Measurements from ENCODE around the gene SDC1. TPM values are rescaled to one million over a fixed set of nuclear protein-coding genes. Genes with fewer than 3 reads are reported as not detected.

The SDC1 gene
- total RNA-seq, 1 experiment from 2014 or later, result 22.3 TPM

DNA sequence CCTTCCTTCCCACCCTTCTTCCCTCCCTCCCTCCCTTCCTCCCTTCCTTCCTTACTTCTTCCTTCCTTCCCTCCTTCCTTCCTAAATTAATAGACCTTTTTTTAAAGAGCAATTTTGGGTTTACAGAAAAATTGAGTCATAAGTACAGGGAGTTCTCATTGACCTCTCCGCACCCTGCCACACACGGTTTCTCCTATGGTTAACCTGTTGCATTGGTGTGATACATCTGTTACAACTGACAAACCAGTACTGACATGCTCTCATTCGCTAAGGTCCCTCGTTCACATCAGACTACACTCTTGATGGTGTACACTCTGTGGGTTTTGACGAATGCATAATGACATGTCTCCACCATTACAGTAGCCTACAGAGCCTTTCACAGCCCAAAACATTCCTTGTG, 11.6 kb upstream of the SDC1 start:
- no peaks in the 10 kb centered on the region for H3K9me3 ChIP-seq (ENCODE audit: control insufficient read depth, low read depth, low read length)
- no peak for DNase-seq
- no peak overlapping the region for H3K56ac ChIP-seq (ENCODE audit: insufficient read length, low read depth, low read length)
- no peak overlapping the region for H3K18ac ChIP-seq (ENCODE audit: insufficient read length, low read depth, low read length)
- Mint-ChIP-seq H3K27me3 (ENCODE audit: low read depth) (peaks cover 5% of the 10 kb centered on the region), H3K36me3 (ENCODE audit: insufficient read depth in 1 of 3, low read depth in 3 of 3) (no peaks in the 10 kb centered on the region), H3K27ac (peak overlapping the region in 2 of 3 experiments; percentile 3 to 50; a peak in 2 of 7 replicates), H3K4me1 (peaks cover 18 to 23% of the 10 kb centered on the region in 2 experiments), H3K9me3 (peaks cover 0 to 3% of the 10 kb centered on the region in 2 experiments; a peak in 1 of 5 replicates), H3K4me3 (no peak overlapping the region)
- H3K4ac ChIP-seq (ENCODE audit: low read depth, low read length), result no peak overlapping the region
- H3K4me2 ChIP-seq (ENCODE audit: insufficient read depth, insufficient read length, low read length), result no peak overlapping the region
- H4K20me1 ChIP-seq (ENCODE audit: control insufficient read depth, insufficient read depth, insufficient read length), result no peaks in the 10 kb centered on the region
- no CpG with 5 or more reads among the region's 5 CpGs for WGBS (ENCODE audit: extremely low coverage, insufficient read length, low lambda C conversion rate)
- H2BK15ac ChIP-seq (ENCODE audit: low read depth, low read length), result no peak overlapping the region
- H4K8ac ChIP-seq (replicated peaks; ENCODE audit: insufficient read length, low read depth, low read length), result no peak overlapping the region
- no peak overlapping the region for H3T11ph ChIP-seq (ENCODE audit: low read length)
- no peaks in the 10 kb centered on the region for H3K27me3 ChIP-seq (ENCODE audit: insufficient read depth, low read length)
- H2AFZ ChIP-seq (ENCODE audit: low read length), result no peak overlapping the region
- H2BK20ac ChIP-seq (ENCODE audit: low read depth, low read length, poor library complexity, severe bottlenecking), result no peak overlapping the region
- H3K9ac ChIP-seq (ENCODE audit: extremely low read depth, insufficient read length, low read length), result no peak overlapping the region
- no peak overlapping the region for H3K27ac ChIP-seq (ENCODE audit: insufficient read length, low read depth, low read length)
- no peaks in the 10 kb centered on the region for H3K79me2 ChIP-seq (ENCODE audit: insufficient read depth, low read length)
- no peaks in the 10 kb centered on the region for H3K23me2 ChIP-seq (ENCODE audit: insufficient read length, low read depth, low read length, poor library complexity, severe bottlenecking)
- H3K79me1 ChIP-seq (ENCODE audit: insufficient read depth, low read depth, low read length, poor library complexity, severe bottlenecking), result no peaks in the 10 kb centered on the region
- H2BK5ac ChIP-seq (ENCODE audit: insufficient read length, low read length), result no peak overlapping the region
- H2AK5ac ChIP-seq (ENCODE audit: insufficient read length, low read length), result no peak overlapping the region
- no peak overlapping the region for H2BK120ac ChIP-seq (ENCODE audit: low read depth, low read length, poor library complexity, severe bottlenecking)
- H4K91ac ChIP-seq (ENCODE audit: insufficient read length, low read depth, low read length), result no peak overlapping the region
- TF ChIP-seq CTCF (conservative IDR thresholded peaks at IDR 0.05), result no peak
- H3K23ac ChIP-seq (ENCODE audit: insufficient read length, low read depth, low read length), result no peak overlapping the region
- no peak overlapping the region for H3K14ac ChIP-seq (ENCODE audit: insufficient read depth, low read length)
- H3K4me1 ChIP-seq (ENCODE audit: insufficient read depth, low read length), result peaks cover 2% of the 10 kb centered on the region; the same call in 1 of the 2 replicates
- H4K5ac ChIP-seq (ENCODE audit: insufficient read length, low read depth, low read length), result no peak overlapping the region
- no peak overlapping the region for H2BK12ac ChIP-seq (ENCODE audit: insufficient read length, low read depth, low read length)
